SH-SY5Y (cell line): Measurements from ENCODE around the gene CNTNAP4.

ENCODE experiments used
- GATA2 ChIP-seq: IDR thresholded peaks from 2 replicates; pipeline ENCODE4 v1.6.1; 2011; ENCODE audit warnings: mild to moderate bottlenecking, low read depth, low read length
- GATA3 ChIP-seq: IDR thresholded peaks from 2 replicates; pipeline ENCODE4 v1.6.1; 2011; ENCODE audit warnings: low read depth, mild to moderate bottlenecking, low read length, moderate library complexity

DNA sequence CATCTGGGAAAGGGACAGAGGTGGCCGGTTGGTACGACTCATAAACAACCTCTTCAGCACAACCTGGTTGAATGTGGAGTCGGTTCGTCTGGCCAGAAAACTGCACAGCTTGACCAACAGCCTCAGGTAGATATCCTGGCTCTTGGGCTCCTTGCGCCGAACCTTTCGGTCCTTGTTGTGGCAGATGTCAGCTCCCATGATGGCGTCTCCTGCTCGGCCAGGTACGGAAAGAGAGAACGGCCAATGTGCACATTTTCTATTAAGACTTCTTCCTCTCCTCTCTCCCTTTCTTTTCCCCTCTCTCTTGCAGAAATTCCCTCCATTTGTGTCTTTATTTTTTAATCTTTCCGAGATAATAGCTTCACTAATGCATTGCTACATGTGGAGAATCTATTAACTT, 41.8 kb upstream of the CNTNAP4 start:
- no peak for TF ChIP-seq GATA2
- TF ChIP-seq GATA3: no peak
